Stimulated activated CD8-positive, alpha-beta memory T cell treated with anti-CD3 and anti-CD28 coated beads, Interleukin-4, amount 100 ng/mL, for 48 hours (primary cell): ENCODE results near the gene LCE4A.

Experiments
- DNase-seq: peaks from one replicate; pipeline ENCODE4 v3.0.0-alpha.2; 2020

Gene LCE4A

DNA sequence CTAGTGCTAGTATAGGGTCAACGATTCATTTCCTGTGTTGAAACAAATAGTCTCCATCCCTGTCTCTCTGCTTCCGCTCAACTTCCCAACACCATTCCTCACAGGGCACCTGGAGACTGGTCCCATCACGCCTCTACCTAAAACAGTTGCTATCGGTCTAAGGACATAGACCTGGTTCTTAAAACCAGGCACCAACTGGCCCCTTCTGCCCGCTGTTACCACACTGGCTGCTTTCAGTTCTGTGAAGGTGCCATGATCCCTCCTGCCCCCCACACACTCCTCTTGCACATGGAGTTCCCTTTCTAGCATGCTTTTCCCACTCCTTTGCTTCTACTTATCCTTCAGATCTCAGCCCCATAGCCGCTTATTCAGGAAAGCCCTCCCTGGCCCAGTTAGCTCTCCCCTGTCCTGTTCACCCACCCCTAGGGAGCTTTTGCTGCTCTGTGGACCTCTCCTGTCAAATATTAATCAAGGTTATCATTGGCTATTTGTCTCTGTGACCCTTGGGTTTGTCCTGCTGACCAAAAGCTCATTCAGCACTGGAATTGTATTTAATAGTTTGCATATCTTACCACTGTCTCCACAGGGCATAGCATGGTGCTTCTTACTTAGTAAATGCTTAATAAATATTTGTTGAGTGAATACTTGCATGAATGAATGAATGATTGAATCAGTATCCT, 37.9 kb downstream of the LCE4A start:
- no peak for DNase-seq

DNA sequence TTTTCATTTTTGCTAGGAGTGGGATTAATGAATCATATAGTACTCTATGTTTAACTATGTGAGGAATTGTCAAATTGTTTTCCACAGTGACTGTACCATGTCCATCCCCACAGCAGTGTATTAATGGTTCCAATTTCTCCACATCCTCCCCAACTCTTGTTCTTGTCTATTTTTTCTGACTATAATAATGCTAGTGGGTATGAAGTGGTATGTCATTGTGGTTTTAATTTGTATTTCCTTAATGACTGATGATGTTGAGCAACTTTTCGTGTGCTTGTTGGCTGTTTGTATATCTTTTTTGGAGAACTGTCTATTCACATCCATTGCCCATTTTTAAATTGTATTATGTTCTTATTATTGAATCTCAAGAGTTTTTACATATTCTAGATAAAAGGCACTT, 39.9 kb downstream of the LCE4A start:
- DNase-seq, result no peak

DNA sequence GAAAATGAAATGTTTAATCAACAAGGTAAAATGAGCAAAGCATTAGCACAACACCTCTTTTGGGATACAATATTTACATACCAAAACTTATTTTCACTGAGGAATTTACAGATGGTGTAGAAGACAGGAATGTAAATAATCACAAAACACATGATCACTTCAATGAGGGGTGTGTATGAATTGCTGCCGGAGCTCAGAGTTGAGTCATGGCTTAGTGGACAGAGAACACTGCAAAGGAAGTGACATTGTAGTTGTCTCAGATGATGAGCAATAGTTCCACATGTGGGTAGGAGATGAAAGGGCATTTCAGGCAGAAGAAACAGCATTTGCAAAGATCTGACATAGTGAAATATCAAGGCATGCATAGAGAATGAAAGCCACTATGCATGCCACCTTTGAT, 44.3 kb downstream of the LCE4A start:
- no peak for DNase-seq

DNA sequence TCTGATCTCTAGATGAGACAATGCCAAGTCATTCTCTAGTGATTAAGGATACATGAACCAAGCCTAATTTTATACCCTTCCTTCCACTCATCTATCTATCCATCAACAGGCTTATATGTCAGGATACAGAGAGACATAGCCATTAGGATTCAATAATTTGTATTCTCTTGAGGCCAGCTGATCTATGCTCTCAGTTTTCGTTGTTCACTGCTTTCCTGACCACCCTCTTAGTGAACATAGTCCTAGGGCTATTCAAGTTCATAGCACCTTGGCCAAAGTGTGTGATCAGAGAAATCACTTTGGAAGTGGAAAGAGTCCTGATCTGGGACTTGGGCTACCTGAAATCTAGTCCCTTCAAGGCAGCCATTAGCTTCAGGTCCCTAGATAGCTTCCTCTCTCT, 45.6 kb downstream of the LCE4A start:
- no peak for DNase-seq

DNA sequence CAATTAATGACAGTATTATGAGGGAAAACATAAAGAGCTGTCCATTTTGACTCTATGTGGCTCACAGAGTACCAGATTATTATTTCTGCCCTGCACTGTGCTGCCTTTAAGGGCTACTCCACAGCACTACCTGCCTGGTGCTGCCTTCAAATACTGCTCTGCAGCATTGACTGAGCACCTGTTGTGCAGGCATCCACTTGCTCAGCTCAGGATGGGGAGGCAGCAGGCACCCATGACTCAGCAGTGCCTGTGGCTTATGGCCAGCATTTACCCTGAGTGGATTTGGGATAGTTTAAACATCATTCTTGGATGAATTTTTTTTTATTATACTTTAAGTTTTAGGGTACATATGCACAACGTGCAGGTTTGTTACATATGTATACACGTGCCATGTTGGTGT, 48.9 kb downstream of the LCE4A start:
- no peak for DNase-seq

DNA sequence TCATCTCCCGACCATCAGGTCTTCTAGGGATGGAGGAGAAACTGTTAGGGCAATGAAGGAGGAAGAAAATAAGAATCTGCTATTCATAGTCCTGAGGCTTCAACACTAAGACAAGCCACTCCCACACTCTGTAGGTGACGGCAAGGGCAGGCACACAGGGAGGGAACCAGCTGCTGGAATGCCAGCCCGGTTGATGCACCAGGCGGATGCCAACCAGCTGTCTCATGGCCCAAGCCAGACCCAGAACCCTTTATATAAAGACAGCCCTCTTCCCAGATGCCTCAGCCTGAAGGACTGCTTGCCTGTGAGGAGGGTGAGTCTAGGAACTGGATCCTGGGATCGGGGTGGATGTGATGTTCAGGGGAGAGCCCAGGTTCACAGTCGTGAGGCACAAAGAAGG, 49.8 kb downstream of the LCE4A start, which contains the start of gene KPRP:
Gene KPRP, plus strand, starts transcription at position 279 of the 400 bp plus-strand sequence. CDS start 1,564 bp downstream, outside the sequence.
- DNase-seq, result no peak

DNA sequence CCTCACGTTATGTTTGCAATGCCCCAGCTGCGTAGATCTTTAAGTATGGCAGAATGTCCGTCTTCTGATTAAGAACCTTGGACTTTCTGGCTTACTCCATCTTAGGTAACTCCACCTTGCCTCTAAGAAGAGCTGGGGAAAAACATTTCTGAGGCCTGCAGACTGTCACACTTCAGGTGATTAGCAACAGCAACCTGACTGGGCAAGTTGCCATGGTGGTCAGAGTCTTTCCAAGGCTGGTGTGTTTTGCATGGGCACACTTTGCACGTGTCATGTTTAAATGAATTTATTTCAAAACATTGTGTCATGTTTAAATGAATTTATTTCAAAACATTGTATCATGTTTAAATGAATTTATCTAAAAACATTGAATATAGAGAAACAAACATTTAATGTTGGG, 50.7 kb downstream of the LCE4A start:
- DNase-seq, result no peak
